IPS-18a (cell line): ENCODE results near the gene SERGEF.

Experiments used
- H3K27ac ChIP-seq: one replicate; pipeline ENCODE4 v1.5.1; 2013; ENCODE audit warnings: low read length
- H3K27me3 ChIP-seq: one replicate; pipeline ENCODE4 v1.6.1; 2013; ENCODE audit warnings: mild to moderate bottlenecking, low read length; ENCODE audit not compliant: control insufficient read depth, insufficient read depth
- H3K36me3 ChIP-seq: one replicate; pipeline ENCODE4 v1.6.1; 2013; ENCODE audit warnings: low read depth, low read length; ENCODE audit not compliant: control insufficient read depth
- H3K4me1 ChIP-seq: one replicate; pipeline ENCODE4 v1.6.1; 2013; ENCODE audit warnings: low read depth, low read length; ENCODE audit not compliant: control insufficient read depth
- H3K4me3 ChIP-seq: one replicate; pipeline ENCODE4 v1.5.1; 2013; ENCODE audit warnings: low read length
- H3K9ac ChIP-seq: one replicate; pipeline ENCODE4 v1.6.1; 2013; ENCODE audit warnings: mild to moderate bottlenecking, low read length, moderate library complexity
- H3K9me3 ChIP-seq: one replicate; pipeline ENCODE4 v1.6.1; 2013; ENCODE audit warnings: low read depth, low read length; ENCODE audit not compliant: control insufficient read depth

The SERGEF gene

GRCh38 chr11:17777738-17778091 lies 235.1 kb downstream of the SERGEF start:
- no peaks in the 10 kb centered on the region for H3K36me3 ChIP-seq
- no peaks in the 10 kb centered on the region for H3K9me3 ChIP-seq
- H3K4me1 ChIP-seq: no peaks in the 10 kb centered on the region
- no peak overlapping the region for H3K4me3 ChIP-seq
- H3K27me3 ChIP-seq: no peaks in the 10 kb centered on the region
- no peak overlapping the region for H3K9ac ChIP-seq
- H3K27ac ChIP-seq: no peak overlapping the region

- Histone ChIP-seq H3K27ac (no peak overlapping the region), H3K4me3 (no peak overlapping the region), H3K36me3 (no peaks in the 10 kb centered on the region), H3K9me3 (no peaks in the 10 kb centered on the region), H3K9ac (no peak overlapping the region), H3K27me3 (no peaks in the 10 kb centered on the region), H3K4me1 (no peaks in the 10 kb centered on the region)
These were observed 235.6 kb downstream of the SERGEF start for GRCh38 chr11:17777086-17777737.

DNA sequence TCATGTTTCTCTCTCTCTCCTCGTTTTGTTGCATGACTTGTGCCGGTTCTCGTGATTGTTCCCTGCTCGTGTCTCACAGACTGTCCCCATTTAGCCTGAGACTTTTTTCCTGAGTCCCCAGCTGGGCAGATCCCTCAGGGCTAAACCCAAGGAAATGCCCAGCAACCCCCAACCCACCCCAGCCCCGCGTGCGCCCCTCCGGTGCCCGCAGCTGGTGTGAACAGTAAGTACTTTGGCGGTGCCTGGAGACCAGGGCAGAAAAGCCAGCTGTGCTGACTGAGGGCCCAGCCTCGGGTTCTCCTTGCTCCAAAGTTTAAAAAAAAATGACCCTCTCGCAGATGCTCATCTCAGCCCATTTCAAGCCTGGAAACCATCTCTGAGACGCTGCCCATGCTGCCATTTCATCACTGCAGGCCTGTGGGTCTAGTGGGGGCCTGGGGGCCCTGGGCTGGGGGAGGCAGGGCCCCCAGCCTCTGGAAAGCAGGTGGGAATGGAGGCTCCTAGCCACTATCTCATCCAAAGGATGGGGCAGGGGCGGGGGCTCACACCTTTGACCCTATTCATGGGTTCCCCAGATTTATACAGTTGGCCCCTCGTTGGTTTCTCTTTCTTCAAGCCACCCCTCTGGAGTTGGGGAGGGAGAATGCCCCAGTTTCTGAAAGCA lies 236.5 kb downstream of the SERGEF start:
- Histone ChIP-seq H3K27ac (no peak overlapping the region), H3K36me3 (no peaks in the 10 kb centered on the region), H3K27me3 (no peaks in the 10 kb centered on the region), H3K4me1 (no peaks in the 10 kb centered on the region), H3K9me3 (no peaks in the 10 kb centered on the region), H3K9ac (no peak overlapping the region), H3K4me3 (no peak overlapping the region)

DNA sequence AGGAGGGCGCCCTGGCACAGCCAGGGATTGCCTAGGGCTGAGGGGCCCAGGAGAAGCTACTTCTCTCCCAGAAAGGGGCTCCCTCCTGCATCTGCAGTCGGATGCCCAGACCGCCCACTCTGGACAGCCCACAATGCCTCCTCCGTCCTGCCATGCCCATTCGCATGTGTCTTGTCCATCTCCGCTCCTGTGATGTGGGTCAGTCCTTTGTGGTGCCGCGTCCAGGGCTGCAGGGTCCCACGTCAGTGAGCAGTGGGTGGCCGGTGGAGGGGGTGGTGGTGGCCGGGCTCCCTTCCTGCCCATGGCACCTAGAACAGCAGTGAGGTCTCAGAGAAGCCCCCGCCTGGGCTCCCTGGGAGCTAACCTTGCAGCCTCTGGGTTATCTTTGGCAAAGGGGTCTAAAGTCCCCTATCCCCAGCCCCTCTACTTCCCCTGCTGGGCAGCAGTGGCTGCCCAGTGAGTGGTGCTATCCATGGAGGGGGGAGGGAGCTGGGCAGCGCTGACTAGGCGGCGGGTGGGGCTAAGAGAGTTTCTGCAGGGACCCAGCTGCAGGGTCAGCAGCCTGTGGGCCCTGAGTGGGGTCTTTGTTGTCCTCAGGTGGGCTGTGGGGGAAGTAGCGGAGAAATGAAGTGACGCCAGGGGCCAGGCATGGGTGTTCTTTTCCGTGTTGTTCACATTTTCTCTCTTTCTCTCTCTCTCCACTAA lies 237.2 kb downstream of the SERGEF start:
- H3K4me1 ChIP-seq: no peaks in the 10 kb centered on the region
- no peaks in the 10 kb centered on the region for H3K9me3 ChIP-seq
- no peak overlapping the region for H3K27ac ChIP-seq
- H3K4me3 ChIP-seq: no peak overlapping the region
- H3K36me3 ChIP-seq: no peaks in the 10 kb centered on the region
- no peaks in the 10 kb centered on the region for H3K27me3 ChIP-seq
- no peak overlapping the region for H3K9ac ChIP-seq

DNA sequence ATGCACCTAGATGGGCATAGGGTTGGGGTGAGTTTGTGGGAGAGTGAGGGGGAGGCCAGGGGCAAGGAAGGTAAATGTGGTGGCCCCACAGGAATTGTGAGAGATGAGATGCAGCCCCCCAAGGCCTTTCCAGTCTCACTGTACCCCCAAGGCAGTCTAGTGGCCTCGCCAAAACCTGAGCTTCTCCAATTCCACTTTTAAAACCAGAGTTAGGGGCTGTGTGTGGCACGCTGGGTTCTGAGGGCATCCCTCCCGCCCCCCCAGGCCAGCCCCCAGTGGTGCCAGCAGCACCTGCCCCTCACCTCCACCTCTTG lies 237.9 kb downstream of the SERGEF start:
- H3K4me1 ChIP-seq: no peaks in the 10 kb centered on the region

GRCh38 chr11:17774232-17775034 lies 238.4 kb downstream of the SERGEF start:
- Histone ChIP-seq H3K36me3 (no peaks in the 10 kb centered on the region), H3K4me1 (no peaks in the 10 kb centered on the region), H3K9me3 (no peaks in the 10 kb centered on the region), H3K27ac (no peak overlapping the region), H3K4me3 (no peak overlapping the region), H3K27me3 (no peaks in the 10 kb centered on the region), H3K9ac (no peak overlapping the region)

More for the DNA sequence above, 237.9 kb downstream of the SERGEF start:
- H3K9ac ChIP-seq: no peak overlapping the region
- H3K27me3 ChIP-seq: no peaks in the 10 kb centered on the region
- no peak overlapping the region for H3K4me3 ChIP-seq
- no peak overlapping the region for H3K27ac ChIP-seq
- H3K9me3 ChIP-seq: no peaks in the 10 kb centered on the region
- no peaks in the 10 kb centered on the region for H3K36me3 ChIP-seq

DNA sequence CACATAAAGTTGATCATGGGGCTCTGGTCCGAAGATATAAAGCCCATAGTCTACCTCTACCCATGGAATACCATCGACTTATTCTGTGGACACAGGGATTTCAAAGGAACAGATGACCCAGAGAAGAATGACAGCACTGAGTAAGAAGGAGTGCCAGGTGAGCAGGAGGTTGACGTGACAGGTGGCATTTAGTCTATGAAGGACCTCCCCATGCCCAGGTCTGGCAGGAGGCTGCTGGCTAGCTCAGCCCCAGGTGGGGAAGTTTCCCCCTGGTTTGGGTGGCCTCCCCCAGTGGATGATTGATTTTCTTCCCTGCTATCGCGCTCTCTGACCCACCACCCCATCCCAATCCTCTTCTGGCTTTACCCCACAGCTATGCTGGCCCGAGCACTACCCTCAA lies 239.2 kb downstream of the SERGEF start:
- no peak overlapping the region for H3K27ac ChIP-seq

GRCh38 chr11:17772704-17773600 lies 239.9 kb downstream of the SERGEF start:
- H3K4me1 ChIP-seq: no peaks in the 10 kb centered on the region
- H3K36me3 ChIP-seq: no peaks in the 10 kb centered on the region
- H3K4me3 ChIP-seq: no peak overlapping the region
- no peaks in the 10 kb centered on the region for H3K9me3 ChIP-seq
- H3K27me3 ChIP-seq: no peaks in the 10 kb centered on the region
- no peak overlapping the region for H3K27ac ChIP-seq
- no peak overlapping the region for H3K9ac ChIP-seq

More for the DNA sequence above, 239.2 kb downstream of the SERGEF start:
- no peak overlapping the region for H3K9ac ChIP-seq
- no peaks in the 10 kb centered on the region for H3K9me3 ChIP-seq
- H3K36me3 ChIP-seq: no peaks in the 10 kb centered on the region
- no peak overlapping the region for H3K4me3 ChIP-seq
- no peaks in the 10 kb centered on the region for H3K27me3 ChIP-seq
- no peaks in the 10 kb centered on the region for H3K4me1 ChIP-seq

- no peak overlapping the region for H3K4me3 ChIP-seq
- no peak overlapping the region for H3K27ac ChIP-seq
- H3K36me3 ChIP-seq: no peaks in the 10 kb centered on the region
- no peaks in the 10 kb centered on the region for H3K27me3 ChIP-seq
- no peaks in the 10 kb centered on the region for H3K9me3 ChIP-seq
- H3K9ac ChIP-seq: no peak overlapping the region
- no peaks in the 10 kb centered on the region for H3K4me1 ChIP-seq
These were observed 240.9 kb downstream of the SERGEF start for GRCh38 chr11:17771841-17772401.

- no peaks in the 10 kb centered on the region for H3K9me3 ChIP-seq
- no peaks in the 10 kb centered on the region for H3K27me3 ChIP-seq
These were observed 241.4 kb downstream of the SERGEF start for GRCh38 chr11:17771415-17771814.

More at GRCh38 chr11:17771415-17771814, 241.4 kb downstream of the SERGEF start:
- no peak overlapping the region for H3K4me3 ChIP-seq
- H3K36me3 ChIP-seq: no peaks in the 10 kb centered on the region
- no peak overlapping the region for H3K9ac ChIP-seq
- no peak overlapping the region for H3K27ac ChIP-seq
- no peaks in the 10 kb centered on the region for H3K4me1 ChIP-seq
